ENCODE data around the gene ADGRL2.

DNA sequence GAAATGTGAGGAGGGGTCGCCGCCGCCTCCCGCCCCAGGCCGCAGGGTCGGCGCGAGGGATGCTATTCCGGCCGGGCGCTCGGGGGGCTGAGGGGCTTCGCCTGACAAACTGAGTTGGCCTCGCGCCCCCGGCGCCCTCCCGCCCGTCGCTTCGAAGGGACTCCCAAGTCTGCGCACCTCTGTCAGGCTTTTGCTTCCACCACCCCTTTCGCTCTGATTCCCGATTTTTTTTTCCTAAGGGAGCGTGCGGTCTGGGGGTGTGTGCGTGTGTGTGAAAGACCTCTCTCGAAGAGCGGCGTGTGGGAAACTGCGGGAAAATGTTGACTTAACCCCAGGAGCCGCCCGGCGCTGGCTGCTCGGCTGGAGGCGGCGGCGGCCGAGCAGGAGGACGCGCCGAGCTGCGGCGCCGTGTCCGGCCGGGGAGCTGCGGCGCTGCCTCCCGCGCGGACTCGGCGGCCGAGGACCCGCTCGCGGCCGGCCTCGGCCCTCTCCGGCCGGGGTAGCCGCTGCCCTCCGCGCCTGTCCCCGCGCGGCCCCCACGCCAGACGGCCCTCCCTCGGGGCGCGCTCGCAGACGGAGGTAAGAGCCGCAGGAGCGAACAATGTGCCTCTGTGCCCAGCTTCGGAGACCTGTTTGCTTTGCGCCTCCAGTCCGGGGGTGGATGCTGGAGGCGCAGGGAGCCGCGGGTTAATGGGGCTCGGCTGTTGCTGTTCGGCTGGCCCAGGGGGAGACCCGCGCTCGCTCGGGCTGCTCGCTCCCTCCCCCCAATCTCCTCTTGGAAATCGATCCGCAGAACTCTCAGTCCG lies 1.1 kb downstream of the ADGRL2 start:
- TF ChIP-seq CTCF (IDR thresholded peaks at IDR 0.05; ENCODE audit: insufficient read depth, low read length, poor library complexity, severe bottlenecking) = no peak
- no peak for TF ChIP-seq EZH2phosphoT487 (conservative IDR thresholded peaks at IDR 0.05; ENCODE audit: low read length)
